Activated naive CD8-positive, alpha-beta T cell treated with anti-CD3 and anti-CD28 coated beads, Interleukin-2, amount 50 U/mL, for 16 hours (primary cell): ENCODE results near the gene PDIA6.
"Not testable (repeated sequence)": the region's sequence is repeated elsewhere in the genome, so short reads cannot be mapped to it uniquely, and the experiment has no call there.

Source experiments
- DNase-seq: peaks from one replicate; pipeline ENCODE4 v3.0.0-alpha.2; 2020; ENCODE audit warnings: low read depth, low spot score

PDIA6 gene

DNA sequence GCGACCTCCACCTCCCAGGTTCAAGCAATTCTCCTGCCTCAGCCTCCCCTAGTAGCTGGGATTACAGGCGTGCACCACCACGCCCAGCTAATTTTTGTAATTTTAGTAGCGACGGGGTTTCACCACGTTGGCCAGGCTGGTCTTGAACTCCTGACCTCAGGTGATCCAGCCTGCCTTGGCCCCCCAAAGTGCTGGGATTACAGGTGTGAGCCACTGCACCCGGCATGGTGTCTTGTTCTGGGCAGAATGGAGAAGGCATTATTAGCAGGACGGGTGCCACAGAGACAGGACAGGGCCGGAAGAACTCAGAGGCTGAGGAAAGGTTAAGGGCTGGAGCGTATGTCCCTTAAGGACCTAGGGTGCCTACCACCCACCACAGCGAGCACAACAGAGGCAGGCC, 31.8 kb downstream of the PDIA6 start:
- DNase-seq = not testable (repeated sequence)

DNA sequence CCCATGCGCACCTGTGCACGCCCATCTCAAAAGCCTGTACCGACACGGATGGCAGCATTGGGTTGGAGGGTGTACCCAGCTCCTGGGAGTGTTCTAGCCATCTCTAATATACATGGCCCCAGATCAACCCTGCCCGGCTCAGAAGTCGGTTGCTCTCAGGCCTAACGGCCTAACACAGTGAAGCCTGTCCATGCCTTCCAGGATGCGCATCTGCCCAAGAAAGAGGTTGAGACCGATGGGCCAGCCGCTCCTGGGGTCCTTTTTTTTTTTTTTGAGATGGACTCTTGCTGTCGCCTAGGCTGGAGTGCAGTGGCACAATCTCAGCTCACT, 32.1 kb downstream of the PDIA6 start:
- no peak for DNase-seq

GRCh38 chr2:10779776-10780490, 32.7 kb downstream of the PDIA6 start:
- DNase-seq = no peak

- no peak for DNase-seq
Observed at GRCh38 chr2:10778724-10779115, 33.9 kb downstream of the PDIA6 start.

DNA sequence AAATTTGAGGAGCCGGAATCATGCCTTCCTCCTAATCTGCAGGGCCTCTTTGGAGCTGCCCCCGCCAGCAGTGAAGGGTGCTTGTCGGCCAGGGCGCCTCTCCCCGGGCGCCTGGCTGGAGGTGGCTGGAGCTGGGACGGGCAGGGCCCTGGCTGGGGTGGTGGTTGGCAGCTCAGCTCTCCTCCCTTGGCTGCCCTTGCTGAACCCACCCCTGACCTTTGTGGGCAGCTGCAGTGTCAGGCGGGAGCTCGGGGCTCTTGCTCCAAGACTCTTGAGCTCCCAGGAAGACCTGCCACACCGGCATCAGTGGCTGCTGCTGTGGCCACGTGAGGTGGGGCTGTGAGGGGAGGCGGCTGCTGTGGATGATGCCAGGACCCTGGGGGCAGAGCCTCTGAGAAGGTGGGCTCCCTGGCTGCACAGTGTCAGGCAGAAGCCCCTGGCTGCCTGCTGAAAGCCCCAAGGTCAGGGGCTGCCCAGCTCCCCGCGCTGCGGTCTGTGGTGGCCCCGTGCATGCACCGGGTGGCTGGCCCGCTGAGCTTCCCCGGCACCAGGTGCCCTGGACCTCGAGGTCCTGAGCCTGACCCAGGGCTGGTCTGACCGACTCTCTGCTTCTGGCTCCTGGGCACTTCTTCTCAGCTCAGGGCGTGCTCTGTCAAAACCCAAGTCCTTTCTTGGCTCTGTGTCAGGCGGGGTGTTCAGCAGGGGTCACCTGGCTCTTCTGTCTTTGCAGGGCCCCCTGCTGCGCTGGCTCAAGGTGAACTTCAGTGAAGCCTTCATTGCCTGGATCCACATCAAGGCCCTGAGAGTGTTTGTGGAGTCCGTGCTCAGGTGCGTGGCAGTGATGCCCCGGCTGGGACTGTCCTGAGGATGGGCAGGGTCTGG, 34.5 kb downstream of the PDIA6 start:
- DNase-seq = no peak

DNA sequence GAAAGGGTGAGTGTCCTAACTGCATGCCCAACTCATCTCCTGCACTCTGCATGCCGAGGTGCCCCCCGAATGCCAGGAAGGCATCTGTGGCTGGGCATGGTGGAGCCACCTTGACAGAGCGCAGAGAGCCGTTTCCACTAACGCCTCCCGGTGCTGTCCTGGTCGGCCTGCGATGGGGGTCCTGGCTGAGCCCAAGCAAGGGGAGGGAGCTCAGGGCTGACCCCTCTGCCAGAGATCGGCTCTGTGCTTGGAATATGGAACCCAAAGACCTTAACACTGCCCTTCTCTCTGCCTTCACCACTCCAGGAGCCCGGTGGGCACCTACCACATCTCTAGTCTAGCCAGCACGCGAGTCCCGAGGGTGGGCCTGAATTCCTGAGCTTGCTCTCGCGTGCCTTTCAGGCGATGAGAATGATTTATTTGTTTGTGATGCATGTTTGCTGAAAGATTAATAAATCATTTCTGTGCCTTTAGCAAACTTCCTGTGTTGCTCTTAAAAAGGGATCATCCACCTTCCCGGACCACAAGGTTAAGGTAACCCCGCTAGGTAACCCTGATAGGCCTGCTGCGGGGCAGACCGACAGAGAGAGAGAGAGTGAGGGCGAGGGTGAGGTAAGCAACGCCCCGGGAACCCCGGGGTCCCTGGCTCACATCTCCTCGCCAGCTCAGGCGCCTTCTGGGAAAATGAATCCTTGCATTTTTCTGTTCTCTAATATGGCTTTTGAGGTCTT, 35.3 kb downstream of the PDIA6 start:
- no peak for DNase-seq

GRCh38 chr2:10776231-10776977, 36.2 kb downstream of the PDIA6 start:
- DNase-seq = no peak

- DNase-seq = no peak
Observed at GRCh38 chr2:10775831-10776230, 36.8 kb downstream of the PDIA6 start.

DNA sequence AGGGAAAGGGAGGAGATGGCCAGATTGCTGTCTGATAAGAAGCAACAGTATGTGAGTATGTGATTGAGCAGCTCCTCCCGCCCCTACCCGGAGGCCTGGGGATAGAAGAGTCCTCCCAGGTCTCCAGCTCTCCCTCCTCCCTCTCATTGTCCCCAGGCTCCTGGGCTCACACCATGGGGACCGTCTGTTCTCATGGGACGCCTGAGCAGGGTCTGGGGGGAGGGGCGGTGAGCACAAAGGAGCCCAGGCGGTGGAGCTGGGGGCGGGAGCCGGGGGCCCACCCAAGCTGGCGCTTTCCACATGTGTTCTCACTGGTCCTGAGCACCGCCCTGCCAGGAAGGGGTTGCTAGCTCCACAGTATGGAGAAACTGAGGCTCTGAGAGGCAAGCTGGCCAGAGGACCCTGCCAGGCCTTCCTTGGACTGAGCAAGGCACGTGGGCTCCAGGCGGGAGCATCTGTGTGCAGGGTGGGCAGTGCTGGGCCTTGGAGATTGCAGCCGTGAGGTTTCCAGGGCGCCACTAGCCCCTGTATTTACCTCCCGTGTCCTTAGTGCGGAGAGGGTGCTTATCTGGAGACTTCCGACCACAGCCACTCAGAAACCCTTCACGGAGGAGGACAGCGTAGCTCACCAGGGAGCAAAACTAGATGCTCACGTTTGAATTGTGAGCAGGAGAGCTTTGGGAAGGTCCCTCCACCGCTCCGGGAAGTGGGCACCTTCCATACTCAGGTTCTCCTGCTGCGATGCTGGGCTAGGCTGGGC, 37.4 kb downstream of the PDIA6 start:
- DNase-seq = no peak

GRCh38 chr2:10774394-10774793, 38.2 kb downstream of the PDIA6 start:
- DNase-seq = no peak

GRCh38 chr2:10773821-10774341, 38.7 kb downstream of the PDIA6 start:
- DNase-seq = no peak

- DNase-seq = no peak
Observed at GRCh38 chr2:10772868-10773215, 39.7 kb downstream of the PDIA6 start.

GRCh38 chr2:10772201-10772867, 40.3 kb downstream of the PDIA6 start:
- DNase-seq = no peak

DNA sequence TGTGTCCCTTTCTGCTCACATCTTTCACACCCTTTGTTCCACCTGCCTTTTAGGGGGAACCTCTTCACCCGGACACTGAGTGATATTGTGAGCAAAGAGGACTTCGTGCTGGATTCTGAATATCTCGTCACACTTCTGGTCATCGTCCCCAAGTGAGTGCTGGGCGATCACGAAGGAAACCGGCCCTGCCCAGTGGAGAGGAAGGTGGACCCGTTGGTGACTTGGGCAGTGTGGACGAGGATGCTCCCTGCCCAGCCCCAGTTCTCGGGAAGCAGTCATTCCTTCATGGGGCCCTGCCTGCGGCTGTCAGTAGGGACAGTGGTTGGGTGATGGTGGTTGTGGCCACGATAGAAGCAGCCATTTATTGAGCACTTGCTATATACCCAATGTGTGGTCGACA, 40.8 kb downstream of the PDIA6 start:
- DNase-seq = no peak

- DNase-seq = no peak
Observed at GRCh38 chr2:10770956-10771750, 41.4 kb downstream of the PDIA6 start.

- no peak for DNase-seq
Observed at GRCh38 chr2:10768063-10768507, 44.5 kb downstream of the PDIA6 start.

DNA sequence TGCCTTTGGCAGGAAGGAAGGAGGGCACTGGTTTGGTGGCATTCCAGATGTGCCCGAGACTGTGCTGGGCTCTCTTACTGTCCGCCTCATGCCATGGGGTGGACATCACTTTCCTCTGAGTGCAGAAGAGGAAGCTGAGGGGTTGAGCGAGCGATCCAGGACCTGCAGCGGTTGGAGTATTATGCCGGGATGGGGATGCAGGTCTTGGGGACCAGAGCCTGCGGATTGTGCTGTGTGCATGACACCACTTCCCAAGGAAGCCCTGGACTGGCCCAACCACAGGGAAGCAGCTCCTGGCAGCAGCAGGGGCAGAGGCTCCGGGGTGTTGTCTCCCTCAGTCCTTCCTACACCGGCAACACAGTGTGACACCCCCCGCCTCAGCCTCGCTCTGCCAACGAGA, 46.7 kb downstream of the PDIA6 start:
- DNase-seq = no peak

- no peak for DNase-seq
Observed at GRCh38 chr2:10765461-10765860, 47.1 kb downstream of the PDIA6 start.

DNA sequence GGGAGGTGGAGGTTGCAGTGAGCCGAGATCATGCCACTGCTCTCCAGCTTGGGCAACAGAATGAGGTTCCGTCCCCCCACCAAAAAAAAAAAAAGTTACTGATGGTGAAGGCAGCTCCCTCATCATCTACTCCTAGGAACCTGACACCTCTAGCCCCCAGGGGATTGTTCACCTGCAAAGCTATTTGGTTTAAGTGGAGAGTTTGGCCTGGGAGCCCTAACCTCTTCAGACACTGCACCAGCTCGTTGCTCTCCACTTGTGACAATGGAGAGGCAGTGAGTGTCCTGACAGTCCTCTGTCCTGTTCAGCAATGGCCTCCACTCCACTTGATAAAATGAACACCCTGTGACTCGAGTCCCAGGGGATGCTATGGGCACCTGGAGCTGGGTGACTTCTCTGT, 47.7 kb downstream of the PDIA6 start:
- no peak for DNase-seq
